Measurements from ENCODE around the gene PSMG1.

Gene PSMG1

GRCh38 chr21:39221282-39221996 is 38.2 kb upstream of the PSMG1 start:
- TF ChIP-seq TCF12 (IDR thresholded peaks at IDR 0.05; ENCODE audit: low read depth) (no peak), CEBPB (IDR thresholded peaks at IDR 0.05) (no peak), EP300 (IDR thresholded peaks at IDR 0.05; ENCODE audit: borderline replicate concordance) (no peak), ZBTB7A (IDR thresholded peaks at IDR 0.05; ENCODE audit: low read depth) (no peak), YY1 (IDR thresholded peaks at IDR 0.05; ENCODE audit: low read depth) (no peak), TAF1 (IDR thresholded peaks at IDR 0.05; ENCODE audit: low read depth) (no peak), CREB1 (IDR thresholded peaks at IDR 0.05; ENCODE audit: low read depth) (no peak), MAX (IDR thresholded peaks at IDR 0.05) (no peak), USF1 (IDR thresholded peaks at IDR 0.05) (no peak), FOXM1 (IDR thresholded peaks at IDR 0.05; ENCODE audit: borderline replicate concordance, low read depth) (no peak), RAD21 (IDR thresholded peaks at IDR 0.05; ENCODE audit: low read depth) (no peak), EGR1 (IDR thresholded peaks at IDR 0.05) (no peak), TEAD4 (IDR thresholded peaks at IDR 0.05) (no peak), NFIC (IDR thresholded peaks at IDR 0.05) (no peak)
- TF ChIP-seq, protein P1, sequence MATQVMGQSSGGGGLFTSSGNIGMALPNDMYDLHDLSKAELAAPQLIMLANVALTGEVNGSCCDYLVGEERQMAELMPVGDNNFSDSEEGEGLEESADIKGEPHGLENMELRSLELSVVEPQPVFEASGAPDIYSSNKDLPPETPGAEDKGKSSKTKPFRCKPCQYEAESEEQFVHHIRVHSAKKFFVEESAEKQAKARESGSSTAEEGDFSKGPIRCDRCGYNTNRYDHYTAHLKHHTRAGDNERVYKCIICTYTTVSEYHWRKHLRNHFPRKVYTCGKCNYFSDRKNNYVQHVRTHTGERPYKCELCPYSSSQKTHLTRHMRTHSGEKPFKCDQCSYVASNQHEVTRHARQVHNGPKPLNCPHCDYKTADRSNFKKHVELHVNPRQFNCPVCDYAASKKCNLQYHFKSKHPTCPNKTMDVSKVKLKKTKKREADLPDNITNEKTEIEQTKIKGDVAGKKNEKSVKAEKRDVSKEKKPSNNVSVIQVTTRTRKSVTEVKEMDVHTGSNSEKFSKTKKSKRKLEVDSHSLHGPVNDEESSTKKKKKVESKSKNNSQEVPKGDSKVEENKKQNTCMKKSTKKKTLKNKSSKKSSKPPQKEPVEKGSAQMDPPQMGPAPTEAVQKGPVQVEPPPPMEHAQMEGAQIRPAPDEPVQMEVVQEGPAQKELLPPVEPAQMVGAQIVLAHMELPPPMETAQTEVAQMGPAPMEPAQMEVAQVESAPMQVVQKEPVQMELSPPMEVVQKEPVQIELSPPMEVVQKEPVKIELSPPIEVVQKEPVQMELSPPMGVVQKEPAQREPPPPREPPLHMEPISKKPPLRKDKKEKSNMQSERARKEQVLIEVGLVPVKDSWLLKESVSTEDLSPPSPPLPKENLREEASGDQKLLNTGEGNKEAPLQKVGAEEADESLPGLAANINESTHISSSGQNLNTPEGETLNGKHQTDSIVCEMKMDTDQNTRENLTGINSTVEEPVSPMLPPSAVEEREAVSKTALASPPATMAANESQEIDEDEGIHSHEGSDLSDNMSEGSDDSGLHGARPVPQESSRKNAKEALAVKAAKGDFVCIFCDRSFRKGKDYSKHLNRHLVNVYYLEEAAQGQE (IDR thresholded peaks at IDR 0.05; ENCODE audit: low read depth): no peak

GRCh38 chr21:39220150-39220549 is 36.9 kb upstream of the PSMG1 start:
- no peak for TF ChIP-seq CREB1 (IDR thresholded peaks at IDR 0.05; ENCODE audit: low read depth)
- no peak for TF ChIP-seq CEBPB (IDR thresholded peaks at IDR 0.05)
- no peak for TF ChIP-seq YY1 (IDR thresholded peaks at IDR 0.05; ENCODE audit: low read depth)
- no peak for TF ChIP-seq MAX (IDR thresholded peaks at IDR 0.05)
- no peak for TF ChIP-seq ZBTB7A (IDR thresholded peaks at IDR 0.05; ENCODE audit: low read depth)
- TF ChIP-seq, protein P1 (IDR thresholded peaks at IDR 0.05; ENCODE audit: low read depth): no peak
- TF ChIP-seq TCF12 (IDR thresholded peaks at IDR 0.05; ENCODE audit: low read depth): no peak
- no peak for TF ChIP-seq TAF1 (IDR thresholded peaks at IDR 0.05; ENCODE audit: low read depth)

DNA sequence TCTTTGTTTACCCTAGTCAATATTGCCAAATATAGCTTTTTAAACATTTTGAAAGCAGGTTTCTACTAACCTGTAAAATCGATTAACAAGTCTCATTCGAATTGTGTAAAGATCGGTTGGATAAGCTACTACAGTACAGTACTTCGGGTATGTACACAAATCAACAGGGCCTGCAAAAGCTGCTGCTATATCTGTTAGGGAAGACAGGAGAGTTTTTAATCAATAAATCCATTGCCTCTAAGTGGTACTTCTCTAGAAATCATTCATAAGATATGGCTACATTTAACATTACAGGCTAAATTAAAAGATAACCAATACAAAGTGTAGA is 34.8 kb upstream of the PSMG1 start:
- no peak for TF ChIP-seq YY1 (IDR thresholded peaks at IDR 0.05; ENCODE audit: low read depth)
- TF ChIP-seq TCF12 (IDR thresholded peaks at IDR 0.05; ENCODE audit: low read depth): no peak

- TF ChIP-seq, protein P1 (IDR thresholded peaks at IDR 0.05; ENCODE audit: low read depth): no peak
- TF ChIP-seq USF1 (IDR thresholded peaks at IDR 0.05) (no peak), EGR1 (IDR thresholded peaks at IDR 0.05) (no peak), EP300 (IDR thresholded peaks at IDR 0.05; ENCODE audit: borderline replicate concordance) (no peak)
Measured at GRCh38 chr21:39217356-39218081, 34.3 kb upstream of the PSMG1 start.

DNA sequence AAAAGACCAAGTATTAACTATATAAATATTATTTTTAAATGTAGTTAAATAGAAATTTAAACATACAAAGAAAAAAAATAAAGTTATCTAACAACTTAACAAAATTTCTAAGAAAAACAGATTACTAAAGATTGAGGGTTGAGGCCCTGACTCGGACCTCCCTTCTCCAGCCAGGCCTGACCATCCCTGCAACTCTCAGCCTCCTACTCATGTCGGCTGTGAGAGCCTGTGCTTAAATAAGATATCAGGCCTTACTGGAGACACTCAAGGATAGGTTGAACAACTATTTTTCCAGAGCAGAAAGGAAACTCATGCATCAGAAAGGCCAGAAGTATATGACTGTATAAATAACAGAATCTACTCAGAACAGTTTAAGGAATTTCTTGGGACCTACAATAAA is 33.0 kb upstream of the PSMG1 start:
- TF ChIP-seq MAX (IDR thresholded peaks at IDR 0.05): no peak
- TF ChIP-seq TAF1 (IDR thresholded peaks at IDR 0.05; ENCODE audit: low read depth): no peak
- TF ChIP-seq TEAD4 (IDR thresholded peaks at IDR 0.05): no peak
- TF ChIP-seq ZBTB7A (IDR thresholded peaks at IDR 0.05; ENCODE audit: low read depth): no peak
- no peak for TF ChIP-seq EGR1 (IDR thresholded peaks at IDR 0.05)
- no peak for TF ChIP-seq YY1 (IDR thresholded peaks at IDR 0.05; ENCODE audit: low read depth)
- TF ChIP-seq EP300 (IDR thresholded peaks at IDR 0.05; ENCODE audit: borderline replicate concordance): no peak
- TF ChIP-seq CREB1 (IDR thresholded peaks at IDR 0.05; ENCODE audit: low read depth): no peak
- no peak for TF ChIP-seq USF1 (IDR thresholded peaks at IDR 0.05)
- TF ChIP-seq NFIC (IDR thresholded peaks at IDR 0.05): no peak
